ENCODE results near the gene FRMD4A.
"Not testable (repeated sequence)": the region's sequence is repeated elsewhere in the genome, so short reads cannot be mapped to it uniquely, and the experiment has no call there.

The FRMD4A gene

GRCh38 chr10:13970236-13970956 lies 360.3 kb downstream of the FRMD4A start:
- no peak for DNase-seq

- DNase-seq: no peak
These were observed 361.0 kb downstream of the FRMD4A start for GRCh38 chr10:13969792-13970140.

- no peak for DNase-seq
These were observed 361.5 kb downstream of the FRMD4A start for GRCh38 chr10:13969118-13969791.

GRCh38 chr10:13961853-13962252 lies 368.9 kb downstream of the FRMD4A start:
- no peak for DNase-seq

- DNase-seq: no peak
These were observed 369.6 kb downstream of the FRMD4A start for GRCh38 chr10:13961097-13961496.

GRCh38 chr10:13960603-13961002 lies 370.1 kb downstream of the FRMD4A start:
- DNase-seq: no peak

GRCh38 chr10:13959443-13960359 lies 371.0 kb downstream of the FRMD4A start:
- no peak for DNase-seq

- DNase-seq: no peak
These were observed 372.9 kb downstream of the FRMD4A start for GRCh38 chr10:13957856-13958255.

- DNase-seq: no peak
These were observed 373.9 kb downstream of the FRMD4A start for GRCh38 chr10:13956826-13957225.

- no peak for DNase-seq
These were observed 375.2 kb downstream of the FRMD4A start for GRCh38 chr10:13955409-13956068.

GRCh38 chr10:13954195-13954594 lies 376.5 kb downstream of the FRMD4A start:
- not testable (repeated sequence) for DNase-seq

- no peak for DNase-seq
These were observed 377.4 kb downstream of the FRMD4A start for GRCh38 chr10:13953371-13953770.

- no peak for DNase-seq
These were observed 380.2 kb downstream of the FRMD4A start for GRCh38 chr10:13950543-13950939.

GRCh38 chr10:13949844-13950542 lies 380.7 kb downstream of the FRMD4A start:
- DNase-seq: no peak

- no peak for DNase-seq
These were observed 384.6 kb downstream of the FRMD4A start for GRCh38 chr10:13946209-13946460.

GRCh38 chr10:13945390-13946208 lies 385.1 kb downstream of the FRMD4A start:
- no peak for DNase-seq

- no peak for DNase-seq
These were observed 385.9 kb downstream of the FRMD4A start for GRCh38 chr10:13944823-13945222.

- no peak for DNase-seq
These were observed 386.9 kb downstream of the FRMD4A start for GRCh38 chr10:13943735-13944398.

GRCh38 chr10:13942035-13942434 lies 388.7 kb downstream of the FRMD4A start:
- DNase-seq: no peak

- no peak for DNase-seq
These were observed 391.3 kb downstream of the FRMD4A start for GRCh38 chr10:13939391-13939790.

GRCh38 chr10:13938950-13939349 lies 391.8 kb downstream of the FRMD4A start:
- DNase-seq: no peak
